ENCODE measurements around the gene RTN1. TPM values are rescaled to one million over a fixed set of nuclear protein-coding genes. Genes with fewer than 3 reads are reported as not detected.

The RTN1 gene
- total and polyA plus RNA-seq, 2 experiments from 2014 or later: 4.2 to 4.3 TPM

DNA sequence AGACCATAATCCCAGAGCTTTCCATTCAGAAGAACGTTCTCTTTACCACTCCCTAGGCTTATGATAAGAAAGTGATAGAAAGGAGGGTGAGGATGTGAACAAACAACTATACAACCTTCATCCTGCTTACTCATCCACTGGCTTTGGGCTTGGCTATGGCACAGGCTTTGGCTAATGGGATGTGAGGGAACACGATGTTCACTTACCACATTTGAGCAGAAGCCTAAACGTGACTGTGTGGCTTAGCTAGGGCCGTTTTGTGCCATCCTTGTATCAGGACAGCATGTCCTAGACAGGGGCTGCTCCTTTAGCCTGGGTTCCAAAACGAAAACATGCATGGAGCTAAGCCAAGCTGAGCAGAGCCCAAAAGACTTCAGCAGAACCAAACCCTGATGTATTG is 175.4 kb downstream of the RTN1 start:
- Mint-ChIP-seq H3K9me3 (no peaks in the 10 kb centered on the region; the same call in 2 of the 3 replicates), H3K36me3 (ENCODE audit: low read depth) (no peaks in the 10 kb centered on the region), H3K4me3 (no peak overlapping the region), H3K27ac (no peak overlapping the region), H3K4me1 (no peaks in the 10 kb centered on the region), H3K27me3 (ENCODE audit: insufficient read depth, low read depth, poor library complexity) (no peaks in the 10 kb centered on the region)
- ATAC-seq (no peak), DNase-seq (ENCODE audit: low spot score) (no peak)
- Histone ChIP-seq H3K4me2 (no peak overlapping the region), H2AFZ (no peak overlapping the region), H3K27me3 (ENCODE audit: insufficient read depth) (no peaks in the 10 kb centered on the region), H4K20me1 (replicated peaks; ENCODE audit: insufficient read depth) (no peaks in the 10 kb centered on the region), H3K4me3 (no peak overlapping the region), H3K27ac (ENCODE audit: low read depth) (no peak overlapping the region), H3K79me2 (replicated peaks; ENCODE audit: insufficient read depth) (no peaks in the 10 kb centered on the region), H3K9me2 (ENCODE audit: insufficient read depth) (no peaks in the 10 kb centered on the region), H3K4me1 (ENCODE audit: insufficient read depth) (no peaks in the 10 kb centered on the region), H3F3A (replicated peaks; ENCODE audit: low read depth) (no peaks in the 10 kb centered on the region), H3K36me3 (ENCODE audit: insufficient read depth) (no peaks in the 10 kb centered on the region)
- TF ChIP-seq ZNF331 (CRISPR knock-in tag; IDR thresholded peaks at IDR 0.05; ENCODE audit: low read depth) (no peak), CREB1 (CRISPR knock-in tag; IDR thresholded peaks at IDR 0.05; ENCODE audit: low read depth) (no peak), EZH2 (IDR thresholded peaks at IDR 0.05; ENCODE audit: low read depth, unreplicated experiment) (no peak), JUNB (IDR thresholded peaks at IDR 0.05; ENCODE audit: unreplicated experiment) (no peak)
- TF ChIP-seq, protein P1, sequence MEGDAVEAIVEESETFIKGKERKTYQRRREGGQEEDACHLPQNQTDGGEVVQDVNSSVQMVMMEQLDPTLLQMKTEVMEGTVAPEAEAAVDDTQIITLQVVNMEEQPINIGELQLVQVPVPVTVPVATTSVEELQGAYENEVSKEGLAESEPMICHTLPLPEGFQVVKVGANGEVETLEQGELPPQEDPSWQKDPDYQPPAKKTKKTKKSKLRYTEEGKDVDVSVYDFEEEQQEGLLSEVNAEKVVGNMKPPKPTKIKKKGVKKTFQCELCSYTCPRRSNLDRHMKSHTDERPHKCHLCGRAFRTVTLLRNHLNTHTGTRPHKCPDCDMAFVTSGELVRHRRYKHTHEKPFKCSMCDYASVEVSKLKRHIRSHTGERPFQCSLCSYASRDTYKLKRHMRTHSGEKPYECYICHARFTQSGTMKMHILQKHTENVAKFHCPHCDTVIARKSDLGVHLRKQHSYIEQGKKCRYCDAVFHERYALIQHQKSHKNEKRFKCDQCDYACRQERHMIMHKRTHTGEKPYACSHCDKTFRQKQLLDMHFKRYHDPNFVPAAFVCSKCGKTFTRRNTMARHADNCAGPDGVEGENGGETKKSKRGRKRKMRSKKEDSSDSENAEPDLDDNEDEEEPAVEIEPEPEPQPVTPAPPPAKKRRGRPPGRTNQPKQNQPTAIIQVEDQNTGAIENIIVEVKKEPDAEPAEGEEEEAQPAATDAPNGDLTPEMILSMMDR (conservative IDR thresholded peaks at IDR 0.05; ENCODE audit: low read depth in 2 of 2): no peak
- TF ChIP-seq, protein P2, sequence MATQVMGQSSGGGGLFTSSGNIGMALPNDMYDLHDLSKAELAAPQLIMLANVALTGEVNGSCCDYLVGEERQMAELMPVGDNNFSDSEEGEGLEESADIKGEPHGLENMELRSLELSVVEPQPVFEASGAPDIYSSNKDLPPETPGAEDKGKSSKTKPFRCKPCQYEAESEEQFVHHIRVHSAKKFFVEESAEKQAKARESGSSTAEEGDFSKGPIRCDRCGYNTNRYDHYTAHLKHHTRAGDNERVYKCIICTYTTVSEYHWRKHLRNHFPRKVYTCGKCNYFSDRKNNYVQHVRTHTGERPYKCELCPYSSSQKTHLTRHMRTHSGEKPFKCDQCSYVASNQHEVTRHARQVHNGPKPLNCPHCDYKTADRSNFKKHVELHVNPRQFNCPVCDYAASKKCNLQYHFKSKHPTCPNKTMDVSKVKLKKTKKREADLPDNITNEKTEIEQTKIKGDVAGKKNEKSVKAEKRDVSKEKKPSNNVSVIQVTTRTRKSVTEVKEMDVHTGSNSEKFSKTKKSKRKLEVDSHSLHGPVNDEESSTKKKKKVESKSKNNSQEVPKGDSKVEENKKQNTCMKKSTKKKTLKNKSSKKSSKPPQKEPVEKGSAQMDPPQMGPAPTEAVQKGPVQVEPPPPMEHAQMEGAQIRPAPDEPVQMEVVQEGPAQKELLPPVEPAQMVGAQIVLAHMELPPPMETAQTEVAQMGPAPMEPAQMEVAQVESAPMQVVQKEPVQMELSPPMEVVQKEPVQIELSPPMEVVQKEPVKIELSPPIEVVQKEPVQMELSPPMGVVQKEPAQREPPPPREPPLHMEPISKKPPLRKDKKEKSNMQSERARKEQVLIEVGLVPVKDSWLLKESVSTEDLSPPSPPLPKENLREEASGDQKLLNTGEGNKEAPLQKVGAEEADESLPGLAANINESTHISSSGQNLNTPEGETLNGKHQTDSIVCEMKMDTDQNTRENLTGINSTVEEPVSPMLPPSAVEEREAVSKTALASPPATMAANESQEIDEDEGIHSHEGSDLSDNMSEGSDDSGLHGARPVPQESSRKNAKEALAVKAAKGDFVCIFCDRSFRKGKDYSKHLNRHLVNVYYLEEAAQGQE (IDR thresholded peaks at IDR 0.05; ENCODE audit: unreplicated experiment): no peak

DNA sequence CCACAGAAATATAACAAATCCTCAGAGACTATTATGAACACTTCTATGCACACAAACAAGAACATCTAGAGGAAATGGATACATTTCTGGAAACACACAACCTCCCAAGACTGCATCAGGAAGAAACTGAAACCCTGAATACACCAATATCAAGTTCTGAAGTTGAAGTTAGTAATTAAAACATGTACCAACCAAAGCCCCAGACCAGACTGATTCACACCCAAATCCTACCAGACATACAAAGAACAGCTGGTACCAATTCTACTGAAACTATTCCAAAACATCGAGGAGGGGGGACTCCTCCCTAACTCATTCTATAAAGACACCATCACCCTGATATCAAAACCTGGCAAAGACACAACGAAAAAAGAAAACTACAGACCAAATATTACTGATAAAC is 179.3 kb downstream of the RTN1 start:
- H3K36me3 ChIP-seq (ENCODE audit: insufficient read depth): no peaks in the 10 kb centered on the region
- no peaks in the 10 kb centered on the region for H3K36me3 Mint-ChIP-seq (ENCODE audit: low read depth)
- H3K4me1 Mint-ChIP-seq: no peaks in the 10 kb centered on the region
- no peak overlapping the region for H2AFZ ChIP-seq
- no peaks in the 10 kb centered on the region for H3K27me3 ChIP-seq (ENCODE audit: insufficient read depth)
- ATAC-seq (no peak), DNase-seq (ENCODE audit: low spot score) (no peak)
- H3K27ac ChIP-seq (ENCODE audit: low read depth): no peak overlapping the region
- H3K4me3 Mint-ChIP-seq: no peak overlapping the region
- H3K27me3 Mint-ChIP-seq (ENCODE audit: insufficient read depth, low read depth, poor library complexity): no peaks in the 10 kb centered on the region
- H3K27ac Mint-ChIP-seq: no peak overlapping the region
- no peaks in the 10 kb centered on the region for H3K79me2 ChIP-seq (replicated peaks; ENCODE audit: insufficient read depth)
- no peaks in the 10 kb centered on the region for H4K20me1 ChIP-seq (replicated peaks; ENCODE audit: insufficient read depth)
- H3K9me2 ChIP-seq (ENCODE audit: insufficient read depth): no peaks in the 10 kb centered on the region
- H3K4me1 ChIP-seq (ENCODE audit: insufficient read depth): no peaks in the 10 kb centered on the region
- no peak overlapping the region for H3K4me3 ChIP-seq
- H3F3A ChIP-seq (replicated peaks; ENCODE audit: low read depth): no peaks in the 10 kb centered on the region
- no peaks in the 10 kb centered on the region; the same call in 2 of the 3 replicates for H3K9me3 Mint-ChIP-seq
- no peak overlapping the region for H3K4me2 ChIP-seq
- TF ChIP-seq, protein P2 (IDR thresholded peaks at IDR 0.05; ENCODE audit: unreplicated experiment): no peak
- TF ChIP-seq, protein P3, sequence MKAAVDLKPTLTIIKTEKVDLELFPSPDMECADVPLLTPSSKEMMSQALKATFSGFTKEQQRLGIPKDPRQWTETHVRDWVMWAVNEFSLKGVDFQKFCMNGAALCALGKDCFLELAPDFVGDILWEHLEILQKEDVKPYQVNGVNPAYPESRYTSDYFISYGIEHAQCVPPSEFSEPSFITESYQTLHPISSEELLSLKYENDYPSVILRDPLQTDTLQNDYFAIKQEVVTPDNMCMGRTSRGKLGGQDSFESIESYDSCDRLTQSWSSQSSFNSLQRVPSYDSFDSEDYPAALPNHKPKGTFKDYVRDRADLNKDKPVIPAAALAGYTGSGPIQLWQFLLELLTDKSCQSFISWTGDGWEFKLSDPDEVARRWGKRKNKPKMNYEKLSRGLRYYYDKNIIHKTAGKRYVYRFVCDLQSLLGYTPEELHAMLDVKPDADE (IDR thresholded peaks at IDR 0.05): no peak
- TF ChIP-seq ZNF114 (CRISPR knock-in tag; IDR thresholded peaks at IDR 0.05) (no peak), CREB1 (CRISPR knock-in tag; IDR thresholded peaks at IDR 0.05; ENCODE audit: low read depth) (no peak)
